H1 (cell line): ENCODE data around the gene HSCB.
"Not testable (repeated sequence)": the region's sequence is repeated elsewhere in the genome, so short reads cannot be mapped to it uniquely, and the experiment has no call there.

Experiments
- CTCF ChIP-seq, 3 experiments: IDR thresholded peaks; 1 replicate in 2 of 3; 2 replicates in 1 of 3; pipeline versions ENCODE4 v1.5.1 to v1.6.1; 2011; ENCODE audit warnings: low read length in 3 of 3, mild to moderate bottlenecking in 3 of 3, inconsistent platforms in 2 of 3, low read depth in 1 of 3, moderate library complexity in 1 of 3; ENCODE audit not compliant: insufficient read depth in 1 of 3; ENCODE audit errors: control extremely low read depth in 1 of 3
- EGR1 ChIP-seq: IDR thresholded peaks from 2 replicates; pipeline ENCODE4 v1.6.1; 2011; ENCODE audit warnings: low read depth, low read length, borderline replicate concordance
- EZH2 ChIP-seq: fragments of 200-600 bp; sonication (generic); IDR thresholded peaks from 2 replicates; pipeline ENCODE4 v1.7.1; 2012; ENCODE audit warnings: low read depth, mild to moderate bottlenecking, moderate library complexity, low read length, inconsistent platforms; ENCODE audit not compliant: severe bottlenecking
- POLR2A ChIP-seq, 2 experiments: IDR thresholded peaks; 1 replicate in 1 of 2; 2 replicates in 1 of 2; pipeline ENCODE4 v1.6.1; 2011; ENCODE audit warnings: low read depth in 2 of 2, low read length in 2 of 2, mild to moderate bottlenecking in 2 of 2; ENCODE audit errors: control extremely low read depth in 1 of 2
- TCF12 ChIP-seq: IDR thresholded peaks from 2 replicates; pipeline ENCODE4 v1.6.1; 2011; ENCODE audit warnings: low read depth, mild to moderate bottlenecking, low read length

DNA sequence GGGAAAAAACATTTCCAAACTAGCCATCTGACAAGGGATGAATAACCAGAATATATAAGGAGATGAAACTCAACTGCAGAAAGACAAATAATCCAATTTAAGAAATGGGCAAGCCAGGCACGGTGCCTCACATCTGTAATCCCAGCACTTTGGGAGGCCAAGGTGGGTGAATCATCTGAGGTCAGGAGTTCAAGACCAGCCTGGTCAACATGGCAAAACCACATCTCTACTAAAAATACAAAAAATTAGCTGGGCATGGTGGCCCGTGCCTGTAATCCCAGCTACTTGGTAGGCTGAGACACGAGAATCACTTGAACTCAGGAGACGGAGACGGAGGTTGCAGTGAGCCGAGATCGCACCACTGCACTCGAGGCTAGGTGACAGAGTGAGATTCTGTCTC lies 3.0 kb upstream of the HSCB start:
- TF ChIP-seq CTCF (IDR thresholded peaks at IDR 0.05; ENCODE audit: control extremely low read depth in 1 of 3, insufficient read depth in 1 of 3, low read depth in 1 of 3, low read length in 3 of 3); POLR2A (IDR thresholded peaks at IDR 0.05; ENCODE audit: control extremely low read depth in 1 of 2, low read depth in 2 of 2, low read length in 2 of 2); EGR1; TCF12; EZH2: not testable (repeated sequence)
